HUDEP-2 (cell line): ENCODE data around the gene NMRAL1.

Source experiments
- DNase-seq, 76 experiments: peaks; one replicate each; lab custom pipeline; 2025; ENCODE audit not compliant: unreplicated experiment in 76 of 76; lab: John Stamatoyannopoulos, UW

NMRAL1 gene

GRCh38 chr16:4474192-4474961 is at the start of gene NMRAL1:
Gene NMRAL1 (minus strand): TSS chr16:4474625. CDS start chr16:4474132, 493 bp downstream.
- peak; percentile 21 to 94 (median 88) for DNase-seq

- no peak for DNase-seq
These were observed 49.3 kb upstream of the NMRAL1 start for GRCh38 chr16:4523686-4524085.

- DNase-seq: no peak
These were observed 47.7 kb upstream of the NMRAL1 start for GRCh38 chr16:4522051-4522581.

GRCh38 chr16:4520913-4521312 is 46.5 kb upstream of the NMRAL1 start:
- DNase-seq: no peak

- peak in 1 of 76 experiments; percentile 7 for DNase-seq
These were observed 45.0 kb upstream of the NMRAL1 start for GRCh38 chr16:4519274-4520058.

- DNase-seq: peak in 8 of 76 experiments; percentile 8 to 29 (median 14)
These were observed 43.6 kb upstream of the NMRAL1 start for GRCh38 chr16:4517812-4518680.

GRCh38 chr16:4515611-4516233 is 41.3 kb upstream of the NMRAL1 start:
- DNase-seq: peak in 1 of 76 experiments; percentile 14

GRCh38 chr16:4514606-4515005 is 40.2 kb upstream of the NMRAL1 start:
- no peak for DNase-seq

GRCh38 chr16:4513881-4514280 is 39.5 kb upstream of the NMRAL1 start:
- no peak for DNase-seq

GRCh38 chr16:4513086-4513860 is 38.8 kb upstream of the NMRAL1 start:
- DNase-seq: peak in 63 of 76 experiments; percentile 12 to 95 (median 57)

- DNase-seq: no peak
These were observed 38.0 kb upstream of the NMRAL1 start for GRCh38 chr16:4512473-4512872.

- DNase-seq: peak in 35 of 76 experiments; percentile 3 to 54 (median 19)
These were observed 37.1 kb upstream of the NMRAL1 start for GRCh38 chr16:4511441-4512082.

GRCh38 chr16:4510747-4511426 is 36.5 kb upstream of the NMRAL1 start:
- DNase-seq: no peak

GRCh38 chr16:4510131-4510530 is 35.7 kb upstream of the NMRAL1 start:
- DNase-seq: no peak

- DNase-seq: no peak
These were observed 35.0 kb upstream of the NMRAL1 start for GRCh38 chr16:4509420-4509819.

GRCh38 chr16:4508806-4509205 is 34.4 kb upstream of the NMRAL1 start:
- no peak for DNase-seq

GRCh38 chr16:4507588-4508345 is 33.3 kb upstream of the NMRAL1 start:
- no peak for DNase-seq

- peak in 67 of 76 experiments; percentile 9 to 76 (median 45) for DNase-seq
These were observed 32.0 kb upstream of the NMRAL1 start for GRCh38 chr16:4506450-4506849.
